GM04503 (cell line): ENCODE measurements around the gene SH3TC2.
A peak's percentile ranks its signal among the peaks of the same experiment; 100 is the strongest.

ENCODE experiments used
- DNase-seq: peaks from one replicate; pipeline ENCODE4 v3.0.0-alpha.2; 2012; ENCODE audit warnings: low read depth

SH3TC2 gene

GRCh38 chr5:148999741-149000140 lies 63.1 kb downstream of the SH3TC2 start:
- DNase-seq: no peak

GRCh38 chr5:148998174-148998797 lies 64.6 kb downstream of the SH3TC2 start:
- DNase-seq: no peak

- DNase-seq: no peak
Observed at GRCh38 chr5:148996270-148996669, 66.6 kb downstream of the SH3TC2 start.

- DNase-seq: no peak
Observed at GRCh38 chr5:148995791-148996190, 67.1 kb downstream of the SH3TC2 start.

GRCh38 chr5:148993283-148993936 lies 69.5 kb downstream of the SH3TC2 start:
- DNase-seq: no peak

GRCh38 chr5:148992265-148992664 lies 70.6 kb downstream of the SH3TC2 start:
- no peak for DNase-seq

- no peak for DNase-seq
Observed at GRCh38 chr5:148991566-148991965, 71.3 kb downstream of the SH3TC2 start.

GRCh38 chr5:148990817-148991216 lies 72.0 kb downstream of the SH3TC2 start:
- DNase-seq: no peak

GRCh38 chr5:148989567-148989966 lies 73.3 kb downstream of the SH3TC2 start:
- no peak for DNase-seq

GRCh38 chr5:148988328-148988727 lies 74.5 kb downstream of the SH3TC2 start:
- peak; percentile 75 for DNase-seq

- DNase-seq: no peak
Observed at GRCh38 chr5:148986636-148987035, 76.2 kb downstream of the SH3TC2 start.

GRCh38 chr5:148984345-148984744 lies 78.5 kb downstream of the SH3TC2 start:
- DNase-seq: no peak

- no peak for DNase-seq
Observed at GRCh38 chr5:148981353-148981752, 81.5 kb downstream of the SH3TC2 start.

GRCh38 chr5:148980731-148981130 lies 82.1 kb downstream of the SH3TC2 start:
- DNase-seq: no peak

- DNase-seq: no peak
Observed at GRCh38 chr5:148979083-148979723, 83.7 kb downstream of the SH3TC2 start.

- DNase-seq: no peak
Observed at GRCh38 chr5:148978370-148979082, 84.3 kb downstream of the SH3TC2 start.

GRCh38 chr5:148976569-148977381 lies 86.1 kb downstream of the SH3TC2 start:
- peak; percentile 68 for DNase-seq

- DNase-seq: no peak
Observed at GRCh38 chr5:148974642-148975327, 88.1 kb downstream of the SH3TC2 start.

GRCh38 chr5:148973455-148973854 lies 89.4 kb downstream of the SH3TC2 start:
- DNase-seq: no peak

GRCh38 chr5:148972974-148973374 lies 89.9 kb downstream of the SH3TC2 start:
- peak; percentile 56 for DNase-seq

GRCh38 chr5:148972396-148972795 lies 90.5 kb downstream of the SH3TC2 start:
- DNase-seq: no peak
